Lower leg skin (tissue), 4 donors: ENCODE results near the gene ADARB1. TPM values are rescaled to one million over a fixed set of nuclear protein-coding genes. Genes with fewer than 3 reads are reported as not detected.

Experiments
- DNase-seq, 2 donors: peaks; one replicate each; pipeline ENCODE4 v3.0.0-alpha.2; 2019; ENCODE audit warnings: low spot score in 2 of 2
- H3K4me3 ChIP-seq: fragments of 200-600 bp; sonication (generic); 2 replicates; pipeline ENCODE4 v1.5.1; 2017; ENCODE audit warnings: mild to moderate bottlenecking, low read depth; ENCODE audit not compliant: poor library complexity, severe bottlenecking
- CTCF ChIP-seq, 3 donors: fragments of 450-650 bp; IDR thresholded peaks; one replicate each; pipeline ENCODE4 v1.5.1; 2016; ENCODE audit warnings: antibody characterized with exemption in 3 of 3, mild to moderate bottlenecking in 3 of 3, moderate library complexity in 2 of 3
- POLR2A ChIP-seq, 2 donors: fragments of 450-650 bp; IDR thresholded peaks; one replicate each; pipeline ENCODE4 v1.6.1; 2016 to 2017; ENCODE audit warnings: antibody characterized with exemption in 2 of 2, mild to moderate bottlenecking in 1 of 2, moderate library complexity in 1 of 2
- WGBS, 2 donors: methylation state at CpG; one replicate each; pipeline ENCODE4 v1.1.5; 2018; 5-methylcytosine and 5-hydroxymethylcytosine counted together
- intact Hi-C: fragments of 100-400 bp; cut with DNase I; formaldehyde crosslinking; loops from one replicate; pipeline ENCODE4 v1.15.0; 2023; ENCODE audit warnings: low total_unique reads
- total RNA-seq, 4 donors: library from RNA; depleted of rRNA; stranded (reverse); fragments of >200 nt; gene quantifications; one replicate each; pipeline ENCODE4 v1.1.0, GENCODE V29; 2016

The ADARB1 gene
- total RNA-seq, 4 donors from 2014 or later: 14.6 to 21.9 (median 16.6) TPM

- 78 to 84% methylated on average over 9 of the region's 9 CpGs for WGBS, 2 donors
- no peak for DNase-seq
- H3K4me3 ChIP-seq: no peak overlapping the region
- no peak for TF ChIP-seq CTCF (IDR thresholded peaks at IDR 0.05)
- no peak for TF ChIP-seq POLR2A (IDR thresholded peaks at IDR 0.05)
- intact Hi-C loops: no loop called here
These were observed 137.3 kb downstream of the ADARB1 start for GRCh38 chr21:45211661-45212060.

- DNase-seq: no peak
- WGBS, 2 donors: 93 to 94% methylated on average over 2 of the region's 2 CpGs
- intact Hi-C loops: no loop called here
- no peak for TF ChIP-seq POLR2A (IDR thresholded peaks at IDR 0.05)
- TF ChIP-seq CTCF (IDR thresholded peaks at IDR 0.05): no peak
- no peak overlapping the region for H3K4me3 ChIP-seq
These were observed 139.0 kb downstream of the ADARB1 start for GRCh38 chr21:45213392-45213791.

GRCh38 chr21:45215213-45215612 is 140.8 kb downstream of the ADARB1 start:
- TF ChIP-seq POLR2A (IDR thresholded peaks at IDR 0.05) (no peak), CTCF (IDR thresholded peaks at IDR 0.05) (no peak)
- no peak for DNase-seq
- intact Hi-C loops: no loop called here
- H3K4me3 ChIP-seq: no peak overlapping the region
- WGBS, 2 donors: 83 to 84% methylated on average over 2 of the region's 2 CpGs

- DNase-seq: no peak
- no peak overlapping the region for H3K4me3 ChIP-seq
- WGBS, 2 donors: 90 to 94% methylated on average over 1 of the region's 1 CpG
- TF ChIP-seq POLR2A (IDR thresholded peaks at IDR 0.05) (no peak), CTCF (IDR thresholded peaks at IDR 0.05) (no peak)
- intact Hi-C loops: no loop called here
These were observed 142.6 kb downstream of the ADARB1 start for GRCh38 chr21:45217010-45217409.

GRCh38 chr21:45219517-45219916 is 145.1 kb downstream of the ADARB1 start:
- 89% methylated on average over 6 of the region's 6 CpGs for WGBS, 2 donors
- TF ChIP-seq CTCF (IDR thresholded peaks at IDR 0.05) (no peak), POLR2A (IDR thresholded peaks at IDR 0.05) (no peak)
- intact Hi-C loops: no loop called here
- H3K4me3 ChIP-seq: no peak overlapping the region
- DNase-seq: no peak

GRCh38 chr21:45220071-45220481 is 145.7 kb downstream of the ADARB1 start:
- H3K4me3 ChIP-seq: no peak overlapping the region
- TF ChIP-seq POLR2A (IDR thresholded peaks at IDR 0.05) (no peak), CTCF (IDR thresholded peaks at IDR 0.05) (no peak)
- DNase-seq: no peak
- intact Hi-C loops: no loop called here
- WGBS, 2 donors: 70 to 71% methylated on average over 4 of the region's 4 CpGs
